ENCODE measurements around the gene MT3. TPM values are rescaled to one million over a fixed set of nuclear protein-coding genes. Genes with fewer than 3 reads are reported as not detected.

The MT3 gene
- total and polyA plus RNA-seq, 9 of the 15 experiments (the other 6 are each of a cell fraction or from before 2014, with no cell fraction given), result not detected

- Histone ChIP-seq H3K4me3 (no peak overlapping the region), H3K4me2 (ENCODE audit: insufficient read depth, low read length) (no peak overlapping the region), H3K36me3 (ENCODE audit: control insufficient read depth, insufficient read depth, low read length) (no peaks in the 10 kb centered on the region), H3K9ac (ENCODE audit: insufficient read depth in 1 of 2, low read depth in 2 of 2, low read length in 2 of 2) (no peak overlapping the region), H3K79me2 (ENCODE audit: control insufficient read depth, insufficient read depth, low read length) (no peaks in the 10 kb centered on the region), H3K27me3 (ENCODE audit: control insufficient read depth in 2 of 2, insufficient read depth in 2 of 2, low read length in 2 of 2) (peaks cover 26 to 54% of the 10 kb centered on the region in 2 experiments; a peak in 4 of 5 replicates), H3K9me1 (ENCODE audit: control insufficient read depth, insufficient read depth, low read length) (no peaks in the 10 kb centered on the region), H3K27ac (ENCODE audit: extremely low read depth, low read depth, low read length) (no peak overlapping the region), H2AFZ (ENCODE audit: low read depth, low read length) (no peak overlapping the region), H3K4me1 (replicated peaks in 1 of 2; ENCODE audit: control insufficient read depth in 2 of 2, insufficient read depth in 2 of 2, low read length in 2 of 2) (peaks cover 0 to 3% of the 10 kb centered on the region in 2 experiments; a peak in 1 of 5 replicates), H3K9me3 (replicated peaks; ENCODE audit: control insufficient read depth, insufficient read depth, low read depth, low read length) (no peaks in the 10 kb centered on the region), H4K20me1 (replicated peaks; ENCODE audit: control insufficient read depth, insufficient read depth, low read length) (no peaks in the 10 kb centered on the region; the same call in 1 of the 2 replicates)
- 4% methylated on average over 11 of the region's 11 CpGs for WGBS (ENCODE audit: insufficient coverage, low coverage, missing lambda C conversion rate)
- DNase-seq (ENCODE audit: extremely low read depth in 1 of 4, low spot score in 3 of 4) (no peak), FAIRE-seq (no peak), ATAC-seq (no peak)
- CTCF ChIA-PET (ENCODE audit: low intra/inter-chr PET ratio), result no interaction called here
- in situ Hi-C loops (cut with MboI), result loop anchor here (10.0 kb wide), 1 partner anchor 281 kb away; the partner anchor contains the start of gene SLC12A3
- POLR2A ChIA-PET, result no interaction called here
- TF ChIP-seq ZBTB7A (IDR thresholded peaks at IDR 0.05; ENCODE audit: borderline replicate concordance, control insufficient read depth, low read depth, low read length) (no peak), ZNF384 (IDR thresholded peaks at IDR 0.05; ENCODE audit: low read depth, low read length) (no peak), ZNF436 (CRISPR knock-in tag; IDR thresholded peaks at IDR 0.05) (no peak), SMAD3 (CRISPR knock-in tag; conservative IDR thresholded peaks at IDR 0.05) (no peak), ZNF445 (CRISPR knock-in tag; IDR thresholded peaks at IDR 0.05; ENCODE audit: low read depth) (no peak), E4F1 (CRISPR knock-in tag; IDR thresholded peaks at IDR 0.05; ENCODE audit: borderline replicate concordance) (no peak), ATF3 (IDR thresholded peaks at IDR 0.05) (0 out of 2 replicates have a peak, but pooled peaks have one; percentile 4), ATF3 (CRISPR knock-in tag; conservative IDR thresholded peaks at IDR 0.05) (no peak), OTX1 (CRISPR knock-in tag; IDR thresholded peaks at IDR 0.05) (no peak), PREB (CRISPR knock-in tag; IDR thresholded peaks at IDR 0.05) (no peak)
- intact Hi-C loops (cut with micrococcal nuclease), result no loop called here
- no TSS peak for BruUV-seq (replicated peaks)
These were observed 5.1 kb upstream of the MT3 start for GRCh38 chr16:56584276-56584675.
